NCI-H748 (cell line): Measurements from ENCODE around the gene PAMR1.

Experiments
- DNase-seq: peaks from one replicate; lab custom pipeline; 2025; ENCODE audit not compliant: unreplicated experiment; lab: John Stamatoyannopoulos, UW

PAMR1 gene

DNA sequence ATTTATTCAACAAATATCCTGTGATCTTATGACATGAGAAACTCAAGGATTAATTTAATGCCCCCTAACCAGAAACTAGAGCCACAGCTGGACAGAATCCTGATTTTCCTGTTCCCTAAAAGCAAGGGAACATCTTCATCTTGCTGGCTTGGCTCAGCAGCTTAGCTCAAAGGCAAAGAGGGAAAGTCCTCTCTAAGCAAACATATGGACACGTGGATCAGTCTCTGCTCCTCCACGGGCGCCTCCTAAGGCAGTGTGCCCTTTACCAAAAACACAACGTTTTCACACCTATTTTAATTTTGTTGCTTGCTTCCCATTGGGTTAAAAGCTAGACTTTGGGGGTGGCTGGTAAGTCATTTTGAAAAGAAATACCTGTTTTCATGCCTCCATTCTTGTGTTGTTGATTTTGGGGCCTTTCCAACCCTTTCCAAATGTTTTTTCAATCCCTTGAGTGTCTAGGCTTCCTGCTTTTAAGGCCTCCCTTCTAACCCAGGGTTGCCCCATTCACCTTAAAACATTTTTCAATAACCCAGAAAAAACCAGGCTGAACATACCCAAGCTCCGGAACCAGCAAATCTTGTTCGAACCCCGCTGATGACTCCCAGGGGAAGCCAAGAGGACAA is 121.5 kb downstream of the PAMR1 start:
- DNase-seq: peak; percentile 52

DNA sequence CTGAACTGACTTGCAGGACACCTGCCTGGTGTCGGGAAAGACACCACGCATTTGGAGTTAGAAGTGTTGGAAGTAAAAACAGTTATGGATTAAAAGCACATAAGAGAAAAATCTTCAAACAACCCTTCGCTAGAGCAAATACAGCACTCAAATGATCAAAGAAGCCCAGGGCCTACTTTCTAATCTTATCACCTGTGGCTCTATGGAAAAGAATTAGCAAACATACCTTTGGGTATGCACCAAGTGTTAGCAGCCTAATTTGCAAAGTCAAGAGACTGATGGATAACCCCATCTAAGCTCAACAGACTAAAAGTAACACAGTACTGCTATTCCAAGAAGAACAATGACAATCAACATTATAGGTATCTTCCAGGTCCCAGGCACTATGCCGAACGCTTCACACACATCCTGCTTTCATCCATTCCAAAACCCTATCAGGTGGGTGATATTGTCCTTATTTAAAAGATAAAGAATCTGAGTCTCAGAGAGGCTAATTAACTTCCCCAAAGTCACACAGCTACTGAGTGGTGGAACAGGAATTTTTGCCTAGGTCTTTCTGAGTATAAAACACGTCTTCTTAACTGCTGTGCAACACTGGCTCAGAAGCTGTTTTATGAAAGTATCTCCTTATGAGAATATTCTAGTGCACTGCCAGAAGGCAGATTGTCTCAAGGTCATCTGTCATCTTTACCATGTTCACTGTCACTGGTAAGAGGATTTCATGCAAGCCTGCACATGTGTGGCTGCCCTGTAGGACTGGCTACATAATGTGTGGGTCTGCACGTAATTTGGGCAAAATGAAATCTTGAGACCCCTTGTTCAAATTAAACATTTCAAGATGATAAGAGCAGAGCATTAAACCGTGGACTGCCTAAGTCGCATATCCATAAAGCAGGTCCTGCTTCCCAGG is 122.4 kb downstream of the PAMR1 start:
- DNase-seq: no peak

DNA sequence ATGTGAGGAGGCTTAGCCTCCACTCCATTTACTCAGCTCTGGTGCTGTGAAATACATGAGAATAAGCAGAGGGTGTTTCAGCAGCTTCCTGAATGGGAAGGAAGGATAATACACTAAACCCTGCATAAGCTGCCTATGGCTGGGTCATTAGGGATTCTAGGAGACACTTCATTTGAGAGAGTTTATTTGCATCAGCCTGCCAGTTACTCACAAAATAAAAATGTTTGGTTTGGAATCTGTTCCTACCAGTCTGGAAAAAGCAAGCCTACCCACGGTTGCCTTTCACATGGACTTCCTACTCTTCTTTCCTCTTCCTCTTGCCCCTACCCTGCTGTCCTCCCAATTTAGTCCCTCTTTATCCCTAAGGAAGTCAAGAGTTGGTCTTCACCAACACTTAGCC is 126.5 kb downstream of the PAMR1 start:
- DNase-seq: no peak

DNA sequence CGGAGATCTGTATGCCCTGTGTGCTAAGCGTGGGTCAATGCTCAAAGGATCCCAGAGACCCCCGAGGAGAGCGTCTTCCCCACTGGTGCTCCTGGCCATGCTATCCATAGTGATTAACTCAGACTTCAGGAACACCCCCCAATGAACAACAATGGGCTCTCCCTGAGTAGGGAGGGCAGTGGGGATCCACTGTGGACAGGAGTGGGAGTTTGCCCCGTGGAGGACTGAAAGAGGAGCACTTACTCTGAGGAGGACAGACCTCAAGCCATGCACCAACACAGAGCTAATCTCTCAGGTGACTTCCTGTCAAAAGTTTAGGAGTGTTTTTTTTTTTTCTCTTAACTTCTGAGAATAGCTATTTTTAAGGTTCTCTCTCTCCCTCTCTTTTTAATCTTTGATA is 130.5 kb downstream of the PAMR1 start:
- DNase-seq: no peak

DNA sequence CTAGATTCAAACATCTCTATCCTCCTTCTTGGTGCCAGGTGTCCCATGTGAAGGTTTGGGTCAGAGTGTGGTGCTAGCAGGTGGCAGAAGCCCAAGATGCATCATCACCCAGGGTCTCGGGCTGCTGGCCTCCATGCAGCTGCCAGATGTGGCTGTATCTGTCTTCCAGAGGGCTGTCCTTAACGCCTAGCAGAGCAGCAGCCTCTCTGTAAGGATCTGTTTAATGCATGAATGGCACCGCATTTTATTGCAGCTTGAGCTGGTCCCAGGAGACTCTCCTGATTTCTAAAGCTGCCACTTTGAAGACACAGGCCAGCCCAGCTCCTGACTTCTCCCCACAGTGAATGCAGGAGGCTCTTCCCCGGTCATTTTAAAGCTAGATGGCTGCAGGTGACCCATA is 132.3 kb downstream of the PAMR1 start:
- DNase-seq: no peak

DNA sequence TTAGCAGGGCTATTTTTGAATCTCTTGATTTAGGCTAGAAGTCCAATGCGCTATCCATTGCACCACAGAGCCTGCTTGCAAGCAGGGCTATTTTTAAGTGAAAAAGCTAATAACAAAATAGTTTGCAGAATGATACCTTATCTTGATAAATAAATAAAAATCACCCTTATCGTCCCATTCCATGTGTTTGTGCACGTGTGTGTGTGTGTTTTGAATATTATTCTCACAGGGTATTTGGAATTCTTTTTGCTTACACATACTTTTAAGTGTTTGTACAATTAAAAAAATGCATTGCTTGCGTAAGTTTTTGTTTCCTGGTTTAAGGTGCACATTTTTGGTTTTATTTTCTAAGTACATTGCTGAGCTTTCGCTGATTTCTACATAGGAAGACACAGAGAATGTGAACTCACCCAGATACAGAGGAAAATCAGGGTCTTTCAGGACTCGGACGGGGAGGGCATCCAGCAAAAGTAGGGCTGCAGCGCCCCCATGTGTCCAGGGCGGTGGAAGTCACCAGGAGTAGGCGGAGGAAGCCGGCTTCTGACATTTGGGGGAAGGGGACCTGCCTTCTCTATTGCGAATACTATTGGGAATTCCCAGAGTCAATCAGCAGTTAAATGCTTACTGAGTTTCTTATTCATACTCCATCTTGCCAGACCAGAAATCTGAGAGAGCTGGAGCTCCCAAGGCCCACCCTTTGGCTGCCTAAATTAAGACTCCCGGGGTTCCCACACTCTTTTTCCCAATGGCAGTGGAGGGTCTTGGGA is 133.3 kb downstream of the PAMR1 start:
- DNase-seq: peak; percentile 81

DNA sequence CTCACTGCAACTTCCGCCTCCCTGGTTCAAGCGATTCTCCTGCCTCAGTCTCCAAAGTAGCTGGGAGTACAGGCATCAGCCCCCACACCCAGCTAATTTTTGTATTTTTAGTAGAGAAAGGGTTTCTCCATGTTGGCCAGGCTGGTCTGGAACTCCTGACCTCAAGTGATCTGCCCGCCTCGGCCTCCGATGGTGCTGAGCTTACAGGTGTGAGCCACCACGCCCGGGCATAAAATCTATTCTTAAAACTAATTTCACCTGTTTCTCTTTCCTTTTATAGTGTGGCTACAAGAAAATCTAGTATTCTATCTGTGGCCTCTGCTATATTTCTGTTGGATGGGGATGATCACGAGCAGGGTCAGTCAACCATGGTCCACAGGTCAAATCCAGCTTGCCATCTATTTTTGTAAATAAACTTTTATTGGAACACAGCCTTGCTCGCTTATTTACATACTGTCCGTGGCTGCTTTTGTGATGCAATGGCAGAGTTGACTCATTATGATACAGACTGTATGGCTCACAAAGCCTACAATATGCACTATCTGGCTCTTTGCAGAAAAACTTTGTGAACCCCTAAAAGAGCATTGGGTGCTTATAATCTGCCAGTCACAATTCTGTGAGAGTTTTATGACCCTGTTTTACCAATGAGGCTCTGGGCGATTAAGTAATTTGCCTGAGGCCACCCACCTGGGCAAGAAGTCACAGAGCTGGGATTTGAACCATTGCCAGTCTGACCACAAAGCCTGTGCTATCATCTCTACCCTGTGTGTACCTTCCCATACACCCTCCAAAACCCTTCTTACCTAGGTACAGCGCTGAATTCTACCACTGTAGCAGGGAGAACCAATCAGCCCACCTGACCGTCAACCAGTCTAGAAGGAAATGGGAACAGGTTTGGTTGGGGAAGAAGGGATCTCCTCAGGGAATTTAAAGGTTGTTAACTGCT is 134.4 kb downstream of the PAMR1 start:
- DNase-seq: peak; percentile 43

DNA sequence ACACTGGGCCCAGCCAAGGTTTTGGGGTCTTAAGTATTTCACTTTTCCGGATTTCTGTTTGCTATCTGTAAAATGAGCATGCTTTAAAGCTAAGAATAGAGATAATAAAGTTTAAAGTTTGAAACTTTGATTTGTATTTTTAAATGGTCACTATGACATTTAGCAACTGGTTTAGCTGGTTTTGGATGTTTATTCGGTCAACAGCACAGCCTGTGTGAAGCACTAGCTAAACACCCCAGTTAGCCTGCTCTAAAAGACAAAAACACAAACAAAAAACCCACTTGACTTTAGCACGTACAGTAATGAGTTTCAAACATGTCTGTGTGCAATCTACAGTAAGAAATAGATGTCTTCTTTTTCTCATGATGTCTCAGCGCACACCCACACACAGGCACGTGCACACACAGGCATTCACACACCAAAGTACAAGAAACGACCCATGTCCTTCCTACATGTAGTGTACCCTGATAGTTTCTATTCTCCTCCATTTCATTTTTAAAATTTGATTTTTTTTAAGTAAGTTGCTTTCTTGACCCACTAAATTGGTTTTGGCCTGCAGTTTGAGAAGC is 135.4 kb downstream of the PAMR1 start:
- peak; percentile 73 for DNase-seq

DNA sequence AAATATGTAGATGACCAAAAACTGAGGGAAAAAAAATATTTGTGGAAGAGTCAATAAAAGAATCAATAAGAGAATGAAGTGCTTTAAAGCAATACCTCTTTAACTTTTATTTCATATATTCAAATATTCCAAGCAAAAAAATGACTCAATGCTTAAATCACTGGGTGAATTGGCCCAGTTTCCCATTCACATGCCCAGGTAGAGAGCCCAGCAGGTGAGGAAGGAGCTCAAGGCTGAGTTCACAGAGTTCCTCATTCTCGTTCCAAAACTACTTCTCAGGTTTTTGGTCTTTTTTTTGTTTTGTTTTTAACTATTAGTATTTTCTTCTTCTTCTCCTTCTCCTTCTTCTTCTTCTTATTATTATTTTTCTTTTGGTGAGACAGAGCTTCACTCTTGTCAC is 136.3 kb downstream of the PAMR1 start:
- DNase-seq: no peak

DNA sequence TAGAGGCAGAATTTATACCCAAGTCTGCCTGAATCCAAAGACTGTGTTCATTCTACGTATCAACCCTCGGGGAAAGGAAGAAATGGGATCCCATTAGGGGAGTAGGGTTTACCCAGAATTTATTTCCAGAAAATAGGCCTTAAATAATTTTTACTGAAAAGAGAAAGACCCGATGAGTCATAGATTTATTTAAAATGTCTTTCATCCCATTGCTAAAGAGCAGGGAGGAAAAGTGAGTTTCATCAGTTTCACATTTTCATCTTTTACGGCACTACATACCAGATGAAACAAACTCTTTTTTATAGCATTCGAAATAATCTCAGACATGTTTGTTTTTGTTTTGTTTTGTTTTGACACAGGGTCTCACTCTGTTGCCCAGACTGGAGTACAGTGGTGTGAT is 137.4 kb downstream of the PAMR1 start:
- no peak for DNase-seq

DNA sequence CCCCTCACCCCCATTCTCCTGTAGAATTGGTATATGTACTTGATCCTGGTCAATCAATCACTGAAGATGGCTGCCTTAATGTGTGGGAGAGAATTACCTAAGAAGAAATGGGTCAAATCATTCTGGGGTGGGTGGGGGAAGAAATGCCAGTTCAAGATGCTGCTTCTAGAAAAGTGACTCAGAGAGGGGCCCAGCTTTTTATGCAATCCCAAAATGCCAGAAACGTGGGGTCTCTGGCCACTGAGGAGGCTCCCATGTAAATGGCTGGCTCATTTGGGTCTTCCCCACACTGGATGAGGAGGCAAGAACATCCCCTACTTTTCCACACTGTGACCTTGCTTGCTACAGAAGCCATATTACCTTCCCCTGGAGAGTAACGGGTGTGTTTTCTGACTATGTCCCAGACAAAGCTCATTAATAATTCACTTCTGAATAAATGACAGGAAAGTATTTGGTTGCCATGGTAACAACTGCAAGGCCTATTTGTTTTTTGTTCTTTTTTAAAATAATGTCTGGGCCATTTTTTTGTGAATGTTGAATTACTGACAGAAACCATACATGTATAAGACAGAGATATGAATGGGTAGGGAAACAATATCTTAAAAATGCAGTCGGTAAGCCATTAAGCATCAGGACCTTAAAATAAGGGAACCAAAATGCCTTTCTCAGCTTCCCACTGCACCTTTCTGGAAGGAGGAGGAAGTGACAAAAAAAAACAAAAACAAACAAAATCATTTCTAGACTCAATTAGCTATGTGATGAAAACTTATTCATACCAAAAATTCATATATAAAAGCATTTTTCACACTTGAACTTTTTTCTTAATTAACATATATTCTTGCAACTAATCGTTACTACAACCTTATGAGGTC is 138.1 kb downstream of the PAMR1 start:
- DNase-seq: peak; percentile 21

DNA sequence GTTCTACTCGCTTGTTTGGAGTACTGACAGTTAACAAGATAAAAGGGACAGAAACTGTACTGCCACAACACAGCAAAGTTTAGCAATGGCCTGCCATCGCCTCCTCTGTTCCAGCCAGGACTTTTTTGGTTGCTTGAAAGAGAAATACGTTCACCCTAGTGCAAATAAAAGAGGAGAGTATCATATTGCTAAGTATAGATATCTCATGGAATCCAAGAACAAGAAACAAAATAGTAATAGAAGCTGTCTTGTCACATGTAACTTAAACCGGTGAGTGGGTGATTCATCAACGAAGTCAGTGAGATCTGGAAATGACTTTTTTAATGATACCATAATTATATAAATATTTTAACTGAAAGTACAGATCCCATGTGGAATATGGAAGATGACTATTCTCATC is 141.5 kb downstream of the PAMR1 start:
- no peak for DNase-seq
